Tibial nerve (tissue), 3 donors: Measurements from ENCODE around the gene IFT57.

Source experiments
- CTCF ChIP-seq, 5 experiments: fragments of 200-600 bp in 3 of 5; fragments of 450-650 bp in 2 of 5; sonication (generic) in 3 of 5; IDR thresholded peaks; one replicate each; pipeline ENCODE4 v1.5.1; 2016 to 2019; ENCODE audit warnings: antibody characterized with exemption in 5 of 5, mild to moderate bottlenecking in 3 of 5, moderate library complexity in 2 of 5
- POLR2A ChIP-seq, 2 donors: fragments of 450-650 bp; IDR thresholded peaks; one replicate each; pipeline ENCODE4 v1.6.1; 2017; ENCODE audit warnings: antibody characterized with exemption in 2 of 2, mild to moderate bottlenecking in 2 of 2, moderate library complexity in 2 of 2

- TF ChIP-seq CTCF (IDR thresholded peaks at IDR 0.05) (no peak), POLR2A (IDR thresholded peaks at IDR 0.05) (no peak)
Observed at GRCh38 chr3:108227131-108227530, 4.9 kb upstream of the IFT57 start.
